Panc1 (cell line): Measurements from ENCODE around the gene AGBL4. TPM values are rescaled to one million over a fixed set of nuclear protein-coding genes. Genes with fewer than 3 reads are reported as not detected.

Experiments
- ATAC-seq: fragments of 200-7000 bp; cut with Tn5 transposase; 2 replicates; pipeline ENCODE4 v1.9.1; 2020; ENCODE audit warnings: mild to moderate bottlenecking, moderate library complexity
- BruUV-seq: library from RNA; stranded (reverse); fragments of 400-500 nt; replicated peaks from 2 replicates; lab custom pipeline; 2021; lab: Mats Ljungman, UMichigan
- CTCF ChIA-PET: fragments of 300-600 bp; sonication (Branson Sonifier 250); formaldehyde crosslinking; loops from one replicate; lab custom pipeline; 2022; ENCODE audit warnings: antibody characterized with exemption; lab: Charles Lee
- POLR2A ChIA-PET: fragments of 300-600 bp; sonication (Branson Sonifier 250); formaldehyde crosslinking; loops from one replicate; lab custom pipeline; 2022; ENCODE audit warnings: antibody characterized with exemption; lab: Charles Lee
- DNase-seq: peaks from one replicate; pipeline ENCODE4 v3.0.0-alpha.2; 2010; ENCODE audit warnings: low read depth, low spot score
- H3K27ac ChIP-seq: 2 replicates; pipeline ENCODE4 v1.5.1; 2011; ENCODE audit warnings: mild to moderate bottlenecking, low read length, inconsistent platforms
- H3K27me3 ChIP-seq: fragments of 200-500 bp; sonication (Bioruptor generic); 2 replicates; pipeline ENCODE4 v1.6.0; 2014; ENCODE audit warnings: low read length, inconsistent platforms; ENCODE audit not compliant: control insufficient read depth, insufficient read depth
- H3K36me3 ChIP-seq: fragments of 200-500 bp; sonication (Bioruptor generic); 2 replicates; pipeline ENCODE4 v1.5.1; 2014; ENCODE audit warnings: inconsistent platforms, mild to moderate bottlenecking, low read length, moderate library complexity; ENCODE audit not compliant: control insufficient read depth, insufficient read depth
- H3K4me1 ChIP-seq: 2 replicates; pipeline ENCODE4 v1.5.1; 2011; ENCODE audit warnings: inconsistent platforms, mild to moderate bottlenecking, low read length, moderate library complexity; ENCODE audit not compliant: control insufficient read depth, insufficient read depth
- H3K4me3 ChIP-seq, 2 experiments: 2 replicates each; pipeline ENCODE4 v1.5.1; 2011 to 2012; ENCODE audit warnings: low read depth in 2 of 2, low read length in 2 of 2, mild to moderate bottlenecking in 2 of 2, inconsistent platforms in 1 of 2, moderate library complexity in 1 of 2
- H3K9me3 ChIP-seq: fragments of 200-500 bp; sonication (Bioruptor generic); 2 replicates; pipeline ENCODE4 v1.5.1; 2014; ENCODE audit warnings: low read depth, mild to moderate bottlenecking, inconsistent platforms, low read length, moderate library complexity; ENCODE audit not compliant: control insufficient read depth, insufficient read depth
- CTCF ChIP-seq: fragments of 450-650 bp; IDR thresholded peaks from 2 replicates; pipeline ENCODE4 v1.5.1; 2017; ENCODE audit warnings: mild to moderate bottlenecking
- POLR2AphosphoS5 ChIP-seq: IDR thresholded peaks from 2 replicates; pipeline ENCODE4 v1.6.1; 2012; ENCODE audit warnings: mild to moderate bottlenecking, low read depth, low read length, moderate library complexity
- REST ChIP-seq, 2 experiments: IDR thresholded peaks; 2 replicates each; pipeline ENCODE4 v1.6.1; 2011 to 2012; ENCODE audit warnings: low read depth in 2 of 2, control low read depth in 1 of 2, low read length in 1 of 2, mild to moderate bottlenecking in 1 of 2, moderate library complexity in 1 of 2; ENCODE audit not compliant: insufficient read depth in 1 of 2
- SIN3A ChIP-seq: IDR thresholded peaks from 2 replicates; pipeline ENCODE4 v1.6.1; 2012; ENCODE audit warnings: low read depth, mild to moderate bottlenecking, low read length, moderate library complexity, borderline replicate concordance; ENCODE audit not compliant: insufficient read depth
- TCF7L2 ChIP-seq: IDR thresholded peaks from 2 replicates; pipeline ENCODE4 v1.6.1; 2011; ENCODE audit warnings: mild to moderate bottlenecking, low read depth, low read length, inconsistent platforms
- in situ Hi-C: cut with HindIII; loops from 2 replicates; pipeline ENCODE4 v1.10.0; 2016; ENCODE audit warnings: low sequenced_read_pairs, low pct_unique_long_range_greater_than_20kb
- intact Hi-C: fragments of 100-400 bp; cut with micrococcal nuclease; formaldehyde crosslinking; loops from one replicate; pipeline ENCODE4 v1.10.0; 2022; ENCODE audit not compliant: unreplicated experiment
- total RNA-seq: library from RNA; stranded (reverse); gene quantifications from one replicate; pipeline ENCODE4 v1.2.1, GENCODE V29; 2021; ENCODE audit not compliant: unreplicated experiment

The AGBL4 gene
- total RNA-seq, 1 experiment from 2014 or later = not detected

GRCh38 chr1:48720929-48721328, 1302.8 kb downstream of the AGBL4 start:
- Histone ChIP-seq H3K4me3 (no peak overlapping the region), H3K9me3 (no peaks in the 10 kb centered on the region), H3K27ac (no peak overlapping the region), H3K27me3 (0 out of 2 replicates have a peak, but pooled peaks cover 2% of the 10 kb centered on the region), H3K36me3 (no peaks in the 10 kb centered on the region), H3K4me1 (no peaks in the 10 kb centered on the region)
- in situ Hi-C loops (no loop called here), intact Hi-C loops (no loop called here)
- ChIA-PET CTCF (no interaction called here), POLR2A (no interaction called here)
- DNase-seq (no peak), ATAC-seq (no peak)
- BruUV-seq = no TSS peak
- TF ChIP-seq CTCF = no peak
- no peak for TF ChIP-seq SIN3A
- TF ChIP-seq TCF7L2 = no peak
- TF ChIP-seq REST (IDR thresholded peaks at IDR 0.05; ENCODE audit: insufficient read depth in 1 of 2, low read depth in 2 of 2, low read length in 1 of 2) = no peak
- no peak for TF ChIP-seq POLR2AphosphoS5

DNA sequence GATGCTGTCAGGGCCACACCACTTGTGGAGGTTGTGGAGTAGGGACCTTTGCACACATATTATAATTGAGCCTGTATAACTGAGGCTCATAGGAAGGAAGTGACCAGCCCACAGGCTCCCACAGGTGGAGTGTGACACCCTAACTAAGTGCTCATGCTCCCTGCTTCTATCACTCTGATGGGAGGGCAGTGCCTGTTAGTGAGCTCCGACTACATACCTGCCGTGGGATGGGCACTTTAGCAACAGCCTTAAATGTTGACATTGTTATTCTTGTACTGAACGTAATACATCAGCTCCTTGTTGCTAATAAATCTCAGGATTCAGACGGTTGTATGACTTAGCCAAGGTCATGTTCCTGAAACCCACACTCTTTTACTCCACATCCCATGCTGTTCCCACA, 1305.0 kb downstream of the AGBL4 start:
- ATAC-seq (no peak), DNase-seq (no peak)
- BruUV-seq = no TSS peak
- in situ Hi-C loops (no loop called here), intact Hi-C loops (no loop called here)
- no peaks in the 10 kb centered on the region for H3K9me3 ChIP-seq
- ChIA-PET CTCF (no interaction called here), POLR2A (no interaction called here)
- no peaks in the 10 kb centered on the region for H3K4me1 ChIP-seq
- TF ChIP-seq CTCF (no peak), POLR2AphosphoS5 (no peak), REST (IDR thresholded peaks at IDR 0.05; ENCODE audit: insufficient read depth in 1 of 2, low read depth in 2 of 2, low read length in 1 of 2) (no peak), SIN3A (no peak)
- H3K4me3 ChIP-seq = no peak overlapping the region
- no peak overlapping the region for H3K27ac ChIP-seq
- no peaks in the 10 kb centered on the region for H3K36me3 ChIP-seq
- H3K27me3 ChIP-seq = no peaks in the 10 kb centered on the region
